Measurements from ENCODE around the gene PCGF5.

GRCh38 chr10:91311601-91312381, 91.3 kb downstream of the PCGF5 start:
- no peak for TF ChIP-seq EZH2 (IDR thresholded peaks at IDR 0.05; ENCODE audit: borderline replicate concordance, low read depth, low read length, poor library complexity, severe bottlenecking)
- TF ChIP-seq, protein P1, sequence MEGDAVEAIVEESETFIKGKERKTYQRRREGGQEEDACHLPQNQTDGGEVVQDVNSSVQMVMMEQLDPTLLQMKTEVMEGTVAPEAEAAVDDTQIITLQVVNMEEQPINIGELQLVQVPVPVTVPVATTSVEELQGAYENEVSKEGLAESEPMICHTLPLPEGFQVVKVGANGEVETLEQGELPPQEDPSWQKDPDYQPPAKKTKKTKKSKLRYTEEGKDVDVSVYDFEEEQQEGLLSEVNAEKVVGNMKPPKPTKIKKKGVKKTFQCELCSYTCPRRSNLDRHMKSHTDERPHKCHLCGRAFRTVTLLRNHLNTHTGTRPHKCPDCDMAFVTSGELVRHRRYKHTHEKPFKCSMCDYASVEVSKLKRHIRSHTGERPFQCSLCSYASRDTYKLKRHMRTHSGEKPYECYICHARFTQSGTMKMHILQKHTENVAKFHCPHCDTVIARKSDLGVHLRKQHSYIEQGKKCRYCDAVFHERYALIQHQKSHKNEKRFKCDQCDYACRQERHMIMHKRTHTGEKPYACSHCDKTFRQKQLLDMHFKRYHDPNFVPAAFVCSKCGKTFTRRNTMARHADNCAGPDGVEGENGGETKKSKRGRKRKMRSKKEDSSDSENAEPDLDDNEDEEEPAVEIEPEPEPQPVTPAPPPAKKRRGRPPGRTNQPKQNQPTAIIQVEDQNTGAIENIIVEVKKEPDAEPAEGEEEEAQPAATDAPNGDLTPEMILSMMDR (conservative IDR thresholded peaks at IDR 0.05; ENCODE audit: low read depth, low read length) = no peak

Data from A673 (cell line).